ENCODE measurements around the gene SERGEF.

Gene SERGEF

DNA sequence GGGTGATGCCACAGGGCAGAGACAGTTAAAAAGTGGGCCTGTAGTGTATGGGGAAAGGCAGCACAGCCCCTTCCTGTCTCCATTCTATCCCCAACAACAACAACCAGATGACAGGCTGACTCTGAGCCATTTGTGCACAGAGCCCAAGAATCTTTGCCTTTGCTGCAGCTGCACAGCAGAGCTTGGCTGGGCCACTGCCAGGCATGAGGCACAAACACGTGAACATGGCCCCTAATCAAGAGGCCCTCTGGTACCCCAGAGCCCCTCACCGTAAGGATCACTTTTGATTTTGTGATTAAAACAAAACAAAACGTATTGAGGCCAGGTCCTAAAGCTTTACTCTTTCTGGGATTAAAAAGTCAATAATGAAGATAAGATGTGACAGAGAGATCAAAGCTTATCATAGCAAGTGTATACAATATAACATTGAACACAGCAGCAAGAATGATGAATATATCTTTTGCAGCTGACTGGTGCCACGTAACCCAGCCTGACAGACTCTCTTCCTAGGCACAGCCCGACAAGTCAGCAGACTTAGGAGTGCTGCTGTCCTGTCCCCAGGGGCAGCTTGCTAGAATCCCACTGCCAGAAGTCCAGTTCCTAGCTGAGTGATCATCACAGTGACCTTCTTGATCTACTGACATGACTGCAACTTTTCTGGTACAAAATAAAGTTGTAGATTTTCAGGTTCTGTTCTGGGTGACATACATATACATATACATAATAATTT is 117.8 kb downstream of the SERGEF start:
- DNase-seq (ENCODE audit: low read depth), result no peak
- in situ Hi-C loops (cut with HindIII; ENCODE audit: low sequenced_read_pairs), result loop anchor here (5.0 kb wide), 1 partner anchor 47 kb away; no protein-coding TSS in a partner anchor
- TF ChIP-seq, protein P1, sequence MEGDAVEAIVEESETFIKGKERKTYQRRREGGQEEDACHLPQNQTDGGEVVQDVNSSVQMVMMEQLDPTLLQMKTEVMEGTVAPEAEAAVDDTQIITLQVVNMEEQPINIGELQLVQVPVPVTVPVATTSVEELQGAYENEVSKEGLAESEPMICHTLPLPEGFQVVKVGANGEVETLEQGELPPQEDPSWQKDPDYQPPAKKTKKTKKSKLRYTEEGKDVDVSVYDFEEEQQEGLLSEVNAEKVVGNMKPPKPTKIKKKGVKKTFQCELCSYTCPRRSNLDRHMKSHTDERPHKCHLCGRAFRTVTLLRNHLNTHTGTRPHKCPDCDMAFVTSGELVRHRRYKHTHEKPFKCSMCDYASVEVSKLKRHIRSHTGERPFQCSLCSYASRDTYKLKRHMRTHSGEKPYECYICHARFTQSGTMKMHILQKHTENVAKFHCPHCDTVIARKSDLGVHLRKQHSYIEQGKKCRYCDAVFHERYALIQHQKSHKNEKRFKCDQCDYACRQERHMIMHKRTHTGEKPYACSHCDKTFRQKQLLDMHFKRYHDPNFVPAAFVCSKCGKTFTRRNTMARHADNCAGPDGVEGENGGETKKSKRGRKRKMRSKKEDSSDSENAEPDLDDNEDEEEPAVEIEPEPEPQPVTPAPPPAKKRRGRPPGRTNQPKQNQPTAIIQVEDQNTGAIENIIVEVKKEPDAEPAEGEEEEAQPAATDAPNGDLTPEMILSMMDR (IDR thresholded peaks at IDR 0.05; ENCODE audit: low read depth, low read length, missing control alignments), result no peak
- no peak overlapping the region for H3K4me3 ChIP-seq (ENCODE audit: low read depth, low read length)

DNA sequence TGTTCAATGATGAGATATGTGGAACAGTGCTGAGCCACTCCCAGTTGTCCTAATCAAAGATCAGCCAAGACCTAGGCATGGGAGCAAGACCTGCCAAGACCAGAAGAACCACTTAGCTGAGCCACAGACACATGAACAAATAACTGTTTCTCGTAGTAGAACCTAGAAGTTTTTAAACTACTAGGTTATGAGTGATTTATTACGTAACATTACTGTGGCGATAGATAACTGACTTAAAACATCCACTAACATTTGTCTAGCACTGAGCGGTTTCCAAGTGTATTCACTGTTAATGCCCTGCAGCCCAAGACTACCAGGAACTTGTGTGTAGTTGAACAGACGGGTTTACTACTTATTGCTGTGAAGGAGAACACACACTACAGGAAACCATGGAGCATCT is 120.4 kb downstream of the SERGEF start:
- in situ Hi-C loops (cut with HindIII; ENCODE audit: low sequenced_read_pairs), result no loop called here

DNA sequence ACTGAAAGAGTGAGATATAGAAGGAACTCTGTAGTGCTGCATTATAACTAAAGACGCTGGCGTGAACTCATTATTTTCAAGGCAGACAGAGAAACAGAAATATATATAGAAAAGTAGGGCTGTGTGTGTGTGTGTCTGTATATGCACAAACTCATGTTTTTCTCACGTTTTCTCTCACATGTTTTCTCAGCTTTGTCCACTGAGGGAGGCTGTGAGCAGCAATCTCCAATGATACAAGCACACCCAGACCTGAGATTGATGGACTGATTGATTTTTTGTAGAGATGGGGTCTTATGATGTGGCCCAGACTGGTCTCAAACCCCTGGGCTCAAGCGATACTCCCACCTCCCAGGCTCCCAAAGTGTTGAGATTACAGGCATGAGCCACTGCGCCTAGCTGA is 122.5 kb downstream of the SERGEF start:
- TF ChIP-seq, protein P1 (IDR thresholded peaks at IDR 0.05; ENCODE audit: low read depth, low read length, missing control alignments), result no peak
- DNase-seq (ENCODE audit: low read depth), result no peak

More for the DNA sequence above, 120.4 kb downstream of the SERGEF start:
- DNase-seq (ENCODE audit: low read depth), result no peak
- H3K4me3 ChIP-seq (ENCODE audit: low read depth, low read length), result no peak overlapping the region
- TF ChIP-seq, protein P1 (IDR thresholded peaks at IDR 0.05; ENCODE audit: low read depth, low read length, missing control alignments), result no peak

DNA sequence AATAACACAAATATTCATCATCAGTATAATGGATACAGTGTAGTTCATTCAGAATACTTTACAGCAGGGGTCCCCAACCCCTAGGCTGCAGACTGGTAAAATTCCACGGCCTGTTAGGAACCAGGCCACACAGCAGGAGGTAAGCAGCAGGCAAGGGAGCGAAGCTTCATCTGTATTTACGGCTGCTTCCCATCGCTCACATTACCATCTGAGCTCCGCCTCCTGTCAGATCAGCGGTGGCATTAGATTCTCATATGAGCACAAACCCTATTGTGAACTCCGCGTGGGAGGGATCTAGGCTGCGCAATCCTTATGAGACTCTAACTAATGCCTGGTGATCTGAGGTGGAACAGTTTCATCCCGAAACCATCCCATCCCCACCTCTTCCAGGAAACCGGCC is 125.1 kb downstream of the SERGEF start:
- no peak overlapping the region for H3K4me3 ChIP-seq (ENCODE audit: low read depth, low read length)
- TF ChIP-seq, protein P1 (IDR thresholded peaks at IDR 0.05; ENCODE audit: low read depth, low read length, missing control alignments), result no peak
- in situ Hi-C loops (cut with HindIII; ENCODE audit: low sequenced_read_pairs), result no loop called here
- DNase-seq (ENCODE audit: low read depth), result no peak

More for the DNA sequence above, 122.5 kb downstream of the SERGEF start:
- H3K4me3 ChIP-seq (ENCODE audit: low read depth, low read length), result no peak overlapping the region
- in situ Hi-C loops (cut with HindIII; ENCODE audit: low sequenced_read_pairs), result no loop called here

DNA sequence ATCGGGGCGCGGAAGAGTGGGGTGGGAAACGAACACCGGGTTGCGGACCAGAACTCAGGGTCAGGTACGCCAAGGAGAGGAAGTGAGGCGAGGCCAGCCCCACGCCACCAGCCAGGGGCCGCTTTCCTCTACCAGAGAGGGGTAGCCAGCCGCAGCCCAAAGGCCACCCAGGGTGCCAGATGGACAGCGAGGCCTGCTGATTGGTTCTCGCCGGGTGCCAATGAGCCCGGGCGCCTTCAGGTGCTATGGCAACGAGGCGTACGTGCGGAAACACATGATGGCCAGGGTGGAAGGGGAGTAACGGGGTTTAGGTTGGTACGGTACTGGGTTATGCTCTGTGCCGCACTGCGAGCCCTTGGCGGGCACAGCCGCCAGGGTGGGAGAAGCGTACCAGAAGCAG is 128.9 kb downstream of the SERGEF start:
- TF ChIP-seq, protein P1 (IDR thresholded peaks at IDR 0.05; ENCODE audit: low read depth, low read length, missing control alignments), result no peak
- in situ Hi-C loops (cut with HindIII; ENCODE audit: low sequenced_read_pairs), result no loop called here
- no peak for DNase-seq (ENCODE audit: low read depth)
- H3K4me3 ChIP-seq (ENCODE audit: low read depth, low read length), result no peak overlapping the region

DNA sequence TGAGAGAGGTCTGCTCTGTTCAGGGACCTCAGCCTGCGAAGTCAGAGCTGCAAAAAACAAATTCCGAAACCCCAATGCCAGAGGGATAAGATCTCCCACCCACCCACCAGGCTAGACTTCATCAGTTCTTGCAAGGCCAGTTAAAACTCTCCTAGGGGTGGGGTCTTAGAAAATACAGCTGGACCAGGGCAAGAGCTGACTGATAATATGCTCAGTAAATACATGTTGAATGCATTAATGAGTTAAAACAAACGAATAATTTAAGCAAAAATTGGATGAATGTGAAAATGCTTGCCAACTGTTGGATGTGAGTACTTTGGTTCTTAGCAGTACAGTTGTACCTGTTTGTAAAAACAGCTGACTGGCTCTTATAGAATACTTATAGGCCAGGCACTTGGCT is 129.8 kb downstream of the SERGEF start:
- TF ChIP-seq, protein P1 (IDR thresholded peaks at IDR 0.05; ENCODE audit: low read depth, low read length, missing control alignments), result no peak
- no peak for DNase-seq (ENCODE audit: low read depth)
- in situ Hi-C loops (cut with HindIII; ENCODE audit: low sequenced_read_pairs), result no loop called here
- no peak overlapping the region for H3K4me3 ChIP-seq (ENCODE audit: low read depth, low read length)
